ENCODE results near the gene RAB14.

RAB14 gene

GRCh38 chr9:121201738-121202533, at the start of gene RAB14:
Gene RAB14, minus strand, starts transcription at chr9:121201869. Its CDS starts 8,457 bp downstream, at chr9:121193412.
- DNase-seq (ENCODE audit: low read depth) = peak; percentile 100

DNA sequence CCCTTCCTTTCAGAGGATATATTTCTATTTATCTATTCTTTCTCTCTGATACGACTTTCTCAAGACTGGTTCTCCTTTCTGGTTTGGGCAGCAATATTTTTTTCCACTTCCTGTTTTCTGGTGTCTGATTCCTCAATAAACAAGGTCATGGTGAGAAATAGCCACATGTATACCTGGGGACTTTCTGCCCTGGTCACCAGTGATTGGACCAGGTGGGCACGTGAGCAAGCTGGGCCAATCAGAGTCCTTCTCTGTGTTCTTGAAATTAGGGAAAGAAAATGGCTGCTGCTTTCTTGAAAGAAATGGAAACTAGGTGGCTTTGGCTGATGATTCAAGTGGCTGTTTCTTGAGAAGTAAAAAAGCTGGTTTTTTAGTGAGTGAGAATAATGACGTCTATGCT, 47.9 kb upstream of the RAB14 start:
- DNase-seq (ENCODE audit: low read depth) = no peak

DNA sequence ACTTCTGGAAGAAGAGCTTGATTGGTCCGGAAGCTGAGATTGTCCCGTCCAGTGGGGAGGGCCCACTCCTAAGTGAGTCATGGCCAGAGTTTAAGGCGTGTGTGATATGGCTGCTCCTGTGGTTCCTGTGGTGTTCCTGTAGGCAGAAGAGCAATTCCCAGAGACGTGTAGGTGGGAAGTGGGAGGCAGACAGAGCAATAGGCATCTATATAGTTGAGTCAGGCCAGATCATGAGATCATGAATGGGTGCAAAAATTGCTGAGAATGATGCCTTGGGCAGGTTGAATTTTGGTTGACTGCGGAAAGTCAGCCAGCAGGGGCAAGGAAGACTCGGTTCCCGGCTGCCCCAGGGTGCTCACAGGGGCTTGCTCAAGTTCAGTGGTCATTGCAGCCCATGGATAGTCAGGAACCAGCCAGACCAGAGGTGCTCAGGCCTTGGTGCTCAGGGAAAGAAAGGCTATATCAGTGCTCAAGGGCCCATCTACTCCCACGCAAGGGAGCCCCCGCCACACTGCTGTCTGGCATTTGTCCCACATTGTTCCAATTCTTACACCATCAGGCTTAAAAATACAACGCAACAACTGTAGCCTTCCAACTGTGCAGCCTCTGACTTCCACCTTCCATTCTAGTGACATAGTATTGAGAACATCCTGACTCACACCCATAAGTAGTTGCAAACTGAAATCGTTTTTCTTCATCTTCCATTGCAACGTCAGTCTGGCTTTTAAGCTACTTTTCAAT, 45.3 kb upstream of the RAB14 start:
- DNase-seq (ENCODE audit: low read depth) = no peak

DNA sequence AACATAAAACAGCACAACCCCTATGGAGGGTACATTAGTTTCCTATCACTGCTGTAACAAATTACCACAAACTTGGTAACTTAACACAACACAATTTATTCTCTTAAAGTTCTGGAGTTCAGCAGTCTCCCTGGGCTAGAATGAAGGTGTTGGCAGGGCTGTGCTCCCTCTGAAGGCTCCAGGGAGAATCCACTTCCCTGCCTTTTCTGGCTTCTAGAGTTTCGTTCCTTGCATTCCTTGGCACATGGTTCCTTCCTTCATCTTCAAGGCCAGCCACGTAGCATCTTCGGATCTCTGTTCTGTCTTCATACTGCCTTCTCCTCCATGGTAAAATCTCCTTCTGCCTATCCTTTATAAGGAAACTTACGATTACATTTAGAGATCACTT, 41.3 kb upstream of the RAB14 start:
- no peak for DNase-seq (ENCODE audit: low read depth)

- no peak for DNase-seq (ENCODE audit: low read depth)
These were observed 40.7 kb upstream of the RAB14 start for GRCh38 chr9:121242219-121242958.

DNA sequence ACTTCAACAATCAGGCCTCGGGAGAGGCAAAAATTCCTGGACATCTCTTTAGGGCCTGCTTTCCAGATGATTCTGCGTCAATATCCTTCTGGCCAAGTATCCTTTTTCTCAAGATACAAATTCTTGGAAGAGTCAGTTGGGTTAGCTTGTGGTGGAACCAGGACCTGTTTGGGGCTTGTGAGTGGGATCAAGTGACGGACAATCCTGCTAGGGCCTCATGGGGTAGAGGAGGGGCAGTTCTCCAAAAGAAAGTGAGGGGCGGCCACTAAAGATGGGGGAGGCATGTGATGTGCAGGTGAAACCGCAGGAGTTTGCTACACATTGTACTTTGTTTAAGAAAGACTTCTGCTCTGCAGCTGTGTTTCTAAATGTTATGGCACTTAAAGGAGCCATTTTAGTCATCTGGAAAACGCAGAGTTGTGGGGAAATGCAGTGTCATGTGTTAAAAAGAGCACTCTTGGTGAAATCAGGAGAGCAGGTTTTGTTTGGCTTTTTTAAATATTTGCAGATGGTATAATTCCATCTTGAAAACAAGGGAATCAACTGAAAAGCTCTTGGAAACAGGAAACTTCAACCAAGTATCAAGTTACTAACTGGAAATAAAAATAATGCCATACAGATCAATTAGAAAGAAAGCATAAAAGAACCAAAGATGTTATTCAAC, 38.9 kb upstream of the RAB14 start:
- DNase-seq (ENCODE audit: low read depth) = no peak

- no peak for DNase-seq (ENCODE audit: low read depth)
These were observed 38.2 kb upstream of the RAB14 start for GRCh38 chr9:121239851-121240250.

DNA sequence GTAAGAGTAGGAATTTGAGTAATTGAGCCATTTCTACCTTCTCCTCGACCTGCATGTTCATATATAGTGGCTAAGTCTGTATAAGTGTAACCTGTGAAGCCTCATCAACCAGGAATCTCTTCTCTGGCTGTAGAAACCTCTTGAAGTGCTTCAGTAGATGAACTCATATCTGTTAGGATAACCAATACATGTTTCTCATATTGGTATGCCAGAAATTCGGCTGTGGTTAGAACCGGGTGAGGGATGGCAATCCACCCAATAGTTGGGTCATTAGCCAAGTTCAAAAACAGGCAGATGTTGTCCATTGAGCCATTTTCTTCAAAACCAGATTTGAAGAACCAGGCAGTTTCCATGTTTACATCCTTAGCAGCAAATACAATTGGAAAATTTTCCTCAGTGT, 37.4 kb upstream of the RAB14 start:
- DNase-seq (ENCODE audit: low read depth) = no peak

DNA sequence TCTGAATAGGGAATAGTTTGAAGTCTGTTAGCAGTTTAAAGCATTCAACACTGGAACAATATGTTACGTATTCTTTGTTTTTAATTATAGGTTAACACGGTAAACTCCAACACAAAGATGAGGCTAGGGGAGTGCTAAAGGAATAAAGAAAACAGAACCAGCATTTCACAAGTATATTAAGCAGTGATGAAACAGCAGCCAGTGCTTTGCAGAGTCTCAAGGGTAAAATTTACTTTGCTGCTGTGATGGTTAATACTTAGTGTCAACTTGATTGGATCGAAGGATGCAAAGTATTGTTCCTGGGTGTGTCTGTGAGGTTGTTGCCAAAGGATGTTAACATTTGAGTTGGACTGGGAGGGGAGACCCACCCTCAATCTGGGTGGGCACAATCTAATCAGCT, 36.2 kb upstream of the RAB14 start:
- DNase-seq (ENCODE audit: low read depth) = no peak

DNA sequence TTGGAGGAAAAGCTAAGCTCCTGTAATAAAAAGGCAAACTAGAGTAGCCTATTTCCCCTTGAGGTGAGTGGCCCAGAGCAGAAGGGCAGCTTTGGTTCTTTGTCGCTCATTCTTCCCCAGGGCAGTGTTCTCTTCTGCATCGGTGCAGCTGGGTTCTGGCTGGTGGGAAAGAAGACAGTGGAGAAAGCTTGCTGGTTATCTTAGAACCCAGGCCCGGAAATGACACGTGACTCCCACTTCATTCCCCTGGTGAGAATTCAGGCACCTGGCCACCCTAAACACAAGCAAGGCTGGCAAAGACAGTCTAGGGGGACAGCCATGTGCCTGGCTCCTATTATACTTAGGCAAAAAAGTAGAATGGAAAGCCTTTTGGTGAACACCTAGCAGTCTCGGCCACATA, 33.8 kb upstream of the RAB14 start:
- DNase-seq (ENCODE audit: low read depth) = no peak

GRCh38 chr9:121234832-121235161, 33.1 kb upstream of the RAB14 start:
- no peak for DNase-seq (ENCODE audit: low read depth)

DNA sequence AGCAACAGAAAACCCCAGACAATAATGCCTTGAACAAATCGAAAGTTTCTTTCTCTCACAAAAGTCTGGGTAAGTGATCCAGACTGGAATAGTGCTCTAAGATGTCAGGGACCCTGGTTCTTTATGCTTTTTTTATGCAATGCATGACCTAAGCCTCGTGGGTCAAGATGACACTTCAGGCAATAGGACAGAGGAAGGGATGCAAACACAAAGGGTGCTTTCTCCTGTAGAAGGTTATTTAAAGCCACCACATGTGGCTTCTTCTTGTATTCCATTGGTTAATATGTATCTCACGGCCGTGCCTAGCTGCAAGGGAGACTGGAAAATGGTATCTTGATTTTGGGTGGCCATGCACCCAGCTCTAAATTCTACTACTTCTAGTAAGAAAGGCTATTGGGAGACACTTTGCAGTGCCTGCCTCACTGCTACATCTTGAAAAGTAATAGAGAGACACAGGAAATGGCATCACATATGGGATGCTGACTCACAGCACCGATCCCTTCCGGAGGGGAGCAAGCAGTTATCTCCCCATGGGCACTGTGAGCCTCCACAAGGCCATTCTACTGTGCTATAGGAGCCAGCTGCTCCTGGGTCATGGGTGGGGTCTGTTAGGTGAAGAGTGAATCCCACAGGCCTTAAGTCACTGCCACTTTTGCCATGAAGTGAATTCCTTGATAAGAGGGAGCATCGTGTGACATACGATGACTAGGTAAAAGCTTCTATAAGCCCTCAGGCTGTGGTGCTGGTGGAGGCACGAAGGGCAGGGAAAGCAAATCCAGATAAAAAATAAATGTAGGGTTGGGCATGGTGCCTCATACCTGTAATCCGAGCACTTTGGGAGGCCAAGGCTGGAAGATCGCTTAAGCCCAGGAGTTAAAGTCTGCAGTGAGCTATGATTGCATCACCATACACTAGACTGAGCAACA, 32.5 kb upstream of the RAB14 start:
- no peak for DNase-seq (ENCODE audit: low read depth)

DNA sequence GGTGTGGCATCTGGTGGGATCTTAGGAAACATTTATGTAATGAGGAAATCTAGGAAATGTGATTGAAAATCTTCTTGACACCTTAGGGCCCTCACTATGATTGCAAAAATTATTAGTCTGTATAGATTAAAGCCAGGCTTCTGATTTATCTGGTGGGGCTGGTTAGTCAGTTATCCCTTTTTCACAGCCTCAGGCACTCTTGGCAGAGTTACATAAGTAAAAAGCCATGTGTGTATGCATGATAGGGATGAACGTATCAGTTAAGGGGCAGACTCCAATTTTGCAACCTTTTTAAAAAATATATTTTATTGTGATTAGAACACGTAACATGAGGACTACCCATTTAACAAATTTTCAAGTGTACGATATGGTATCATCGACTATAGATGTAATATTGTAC, 30.6 kb upstream of the RAB14 start:
- DNase-seq (ENCODE audit: low read depth) = no peak

DNA sequence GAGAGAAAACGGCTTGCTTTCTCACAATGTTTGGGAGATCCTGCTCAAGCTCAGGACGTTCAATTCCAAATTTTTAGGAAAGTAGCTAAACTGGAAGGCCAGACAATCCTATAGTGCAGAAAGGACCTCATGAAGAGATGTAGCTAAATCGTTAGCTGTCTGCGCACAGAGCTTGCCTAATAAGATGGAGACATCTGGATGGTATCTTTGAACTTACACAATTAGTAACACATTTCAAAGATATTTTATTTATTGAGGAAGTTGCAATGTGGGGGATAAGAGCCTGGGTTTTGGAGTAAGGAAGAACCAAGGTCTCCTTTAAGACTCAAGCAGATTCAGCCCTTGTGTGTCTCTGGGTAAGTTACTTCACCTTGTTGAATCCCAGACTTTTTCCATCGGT, 28.6 kb upstream of the RAB14 start:
- DNase-seq (ENCODE audit: low read depth) = no peak

DNA sequence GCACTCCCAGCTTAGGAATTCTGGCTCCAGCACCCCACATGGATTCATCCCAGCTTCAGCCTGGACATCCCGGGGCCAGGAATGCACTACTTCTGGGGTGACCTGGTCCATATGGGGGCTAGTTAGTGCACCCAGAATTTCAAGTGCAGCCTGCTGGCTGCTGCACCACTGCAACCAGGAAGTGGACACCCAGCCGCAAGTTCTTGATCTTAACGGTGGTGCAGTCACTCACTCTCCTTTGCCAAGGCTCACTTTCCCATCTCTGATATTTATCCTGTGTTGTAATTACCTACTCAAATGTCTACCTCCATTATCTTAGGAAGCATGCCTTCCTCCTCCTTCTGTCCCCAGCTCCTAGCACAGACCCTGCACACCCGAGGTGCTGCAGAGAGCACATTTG, 26.2 kb upstream of the RAB14 start:
- DNase-seq (ENCODE audit: low read depth) = no peak

DNA sequence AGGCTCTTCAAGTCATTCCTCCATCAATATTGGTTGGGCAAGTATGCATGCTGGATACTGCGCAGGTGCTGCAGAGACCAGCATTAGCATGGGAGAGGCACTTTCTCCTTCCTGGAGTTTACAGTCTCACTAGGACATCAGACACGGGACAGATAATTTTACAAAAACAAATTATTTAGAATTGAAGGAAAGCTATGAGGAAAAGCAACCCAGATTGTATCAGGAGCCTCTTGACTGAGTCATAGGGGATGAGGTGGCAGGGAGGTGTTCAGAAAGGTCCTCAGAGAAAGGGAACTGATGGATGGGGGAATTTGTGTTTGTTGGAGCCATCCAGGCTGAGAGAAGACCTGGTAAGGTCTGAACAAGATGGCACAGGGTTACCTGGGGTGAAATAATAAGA, 24.5 kb upstream of the RAB14 start:
- no peak for DNase-seq (ENCODE audit: low read depth)

DNA sequence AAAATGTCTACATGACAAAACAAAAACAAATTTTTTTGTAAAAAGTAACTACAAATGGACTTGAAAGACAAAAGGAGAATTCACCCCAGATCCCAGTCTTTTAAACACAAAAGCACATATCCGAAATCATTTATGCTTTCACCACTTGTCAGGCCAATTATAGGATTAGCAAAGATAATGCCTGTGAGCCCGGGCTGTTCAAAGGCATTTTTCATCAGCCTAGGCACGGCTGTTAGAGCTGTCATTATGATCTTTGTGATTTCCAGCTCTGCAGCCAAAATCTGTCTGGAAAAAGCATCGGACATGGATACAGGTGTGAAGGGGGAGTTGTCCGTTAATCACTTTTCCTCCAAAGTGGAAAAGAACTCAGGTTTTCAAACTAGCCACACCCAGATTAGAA, 23.6 kb upstream of the RAB14 start:
- DNase-seq (ENCODE audit: low read depth) = no peak

DNA sequence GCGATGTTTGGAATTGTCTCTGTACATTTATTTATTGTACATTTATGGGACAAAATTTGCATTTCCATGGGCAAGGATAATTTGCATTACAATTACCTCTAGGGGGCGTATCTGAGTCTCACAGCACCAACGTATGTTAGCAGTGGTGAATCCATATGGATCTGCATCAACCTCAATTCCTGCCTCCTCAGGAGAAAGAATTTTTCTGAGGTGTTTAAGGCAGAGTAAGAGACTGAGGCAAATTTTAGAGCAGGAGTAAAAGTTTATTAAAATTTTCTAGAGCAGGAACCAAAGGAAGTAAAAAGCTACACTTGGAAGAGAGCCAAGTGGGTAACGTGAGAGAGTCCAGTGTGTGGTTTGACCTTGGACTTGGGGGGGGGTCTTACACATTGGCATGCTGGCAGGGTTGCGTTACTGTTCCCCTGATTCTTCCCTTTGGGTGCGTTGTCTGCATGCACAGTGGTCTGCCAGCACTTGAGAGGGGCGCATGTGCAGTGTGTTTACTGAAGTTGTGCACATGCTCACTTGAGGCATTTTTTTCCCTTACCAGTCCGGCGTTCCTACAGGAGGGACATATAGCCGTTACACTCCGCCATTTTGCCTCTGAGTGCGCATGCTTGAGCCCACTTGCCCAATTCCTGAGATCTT, 21.0 kb upstream of the RAB14 start:
- no peak for DNase-seq (ENCODE audit: low read depth)

- no peak for DNase-seq (ENCODE audit: low read depth)
These were observed 20.0 kb upstream of the RAB14 start for GRCh38 chr9:121221664-121222055.

- DNase-seq (ENCODE audit: low read depth) = no peak
These were observed 19.5 kb upstream of the RAB14 start for GRCh38 chr9:121220996-121221663.

All from stimulated activated CD8-positive, alpha-beta memory T cell treated with anti-CD3 and anti-CD28 coated beads, Interleukin-15, amount 100 ng/mL, for 24 hours (primary cell).